ENCODE data around the gene MAPK8IP2.
"Not testable (repeated sequence)": the region's sequence is repeated elsewhere in the genome, so short reads cannot be mapped to it uniquely, and the experiment has no call there.

MAPK8IP2 gene

DNA sequence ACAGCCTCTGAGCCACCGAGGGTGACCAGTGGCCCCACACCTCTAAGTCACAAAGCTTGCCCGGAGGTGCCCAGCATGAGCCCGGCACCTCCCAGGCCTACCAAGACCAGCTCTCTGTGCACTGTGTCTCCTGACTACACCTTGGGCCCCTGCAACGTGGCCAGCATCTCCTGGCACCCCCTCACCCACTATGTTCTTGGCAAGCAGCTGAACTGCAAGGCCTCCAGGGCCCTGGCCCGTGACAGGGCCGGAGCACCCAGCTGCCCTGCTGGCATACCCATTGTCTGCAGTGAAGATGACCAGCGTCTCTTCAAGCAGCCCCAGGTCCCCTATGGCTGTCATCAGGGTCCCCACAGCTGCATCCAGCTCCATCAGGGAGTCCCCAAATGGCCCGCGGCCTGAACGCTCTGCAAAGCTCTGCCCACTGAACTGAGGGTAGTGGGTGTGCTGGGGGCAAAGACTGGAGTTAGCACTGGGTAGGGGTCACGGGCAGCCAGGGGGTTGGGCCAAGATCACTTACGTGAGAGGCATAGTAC, 25.8 kb downstream of the MAPK8IP2 start:
- Histone ChIP-seq H3K36me3 (ENCODE audit: control insufficient read depth, insufficient read depth, low read length) (no peaks in the 10 kb centered on the region), H3K4me1 (ENCODE audit: control insufficient read depth, insufficient read depth, low read length) (peaks cover 7% of the 10 kb centered on the region), H3K4me3 (ENCODE audit: low read length) (no peak overlapping the region), H3K27me3 (ENCODE audit: control insufficient read depth, insufficient read depth, low read length) (no peaks in the 10 kb centered on the region), H3K27ac (ENCODE audit: low read depth, low read length) (no peak overlapping the region), H3K9ac (ENCODE audit: low read length) (no peak overlapping the region)

DNA sequence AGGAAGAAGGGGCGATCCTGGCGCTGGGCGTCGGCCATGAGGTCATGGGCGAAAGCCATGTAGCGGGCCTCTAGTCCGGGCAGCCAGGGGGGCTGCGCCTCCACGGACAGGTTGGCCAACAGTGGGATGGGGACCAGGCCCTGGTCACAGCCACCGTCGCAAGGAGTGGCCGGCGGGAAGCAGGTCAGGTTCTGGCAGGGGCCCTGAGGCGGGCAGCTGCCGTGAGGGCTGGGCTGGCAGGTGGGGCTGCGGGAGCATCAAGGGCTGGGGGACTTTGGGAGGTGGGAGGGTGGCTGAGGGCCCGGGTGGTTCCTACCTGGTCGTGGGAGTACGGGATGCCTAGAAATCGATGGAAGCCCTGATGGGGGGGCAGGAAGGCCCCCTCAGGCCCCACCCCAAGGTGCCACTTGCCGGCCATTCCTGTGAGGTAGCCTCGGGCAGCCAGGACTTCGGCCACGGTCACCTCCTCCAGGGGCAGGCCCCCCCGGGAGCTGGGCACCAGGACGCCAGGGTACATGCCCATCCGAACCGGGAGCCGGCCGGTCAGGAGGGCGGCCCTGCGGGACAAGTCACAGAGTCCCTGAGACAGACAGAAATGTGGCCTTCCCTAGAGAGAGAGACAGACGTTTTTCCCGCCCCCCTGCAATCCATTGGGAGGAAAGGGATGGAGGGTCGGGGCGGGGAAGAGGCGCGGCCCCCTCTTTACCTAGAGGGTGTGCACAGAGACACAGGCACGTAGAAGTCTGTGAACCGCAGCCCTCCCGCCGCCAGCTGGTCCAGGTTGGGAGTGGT, 26.5 kb downstream of the MAPK8IP2 start:
- peaks cover 7% of the 10 kb centered on the region for H3K4me1 ChIP-seq (ENCODE audit: control insufficient read depth, insufficient read depth, low read length)
- no peaks in the 10 kb centered on the region for H3K27me3 ChIP-seq (ENCODE audit: control insufficient read depth, insufficient read depth, low read length)
- H3K9ac ChIP-seq (ENCODE audit: low read length), result peak overlapping the region; percentile 32
- no peaks in the 10 kb centered on the region for H3K36me3 ChIP-seq (ENCODE audit: control insufficient read depth, insufficient read depth, low read length)
- peak overlapping the region; percentile 88 for H3K4me3 ChIP-seq (ENCODE audit: low read length)
- H3K27ac ChIP-seq (ENCODE audit: low read depth, low read length), result peak overlapping the region; percentile 74

DNA sequence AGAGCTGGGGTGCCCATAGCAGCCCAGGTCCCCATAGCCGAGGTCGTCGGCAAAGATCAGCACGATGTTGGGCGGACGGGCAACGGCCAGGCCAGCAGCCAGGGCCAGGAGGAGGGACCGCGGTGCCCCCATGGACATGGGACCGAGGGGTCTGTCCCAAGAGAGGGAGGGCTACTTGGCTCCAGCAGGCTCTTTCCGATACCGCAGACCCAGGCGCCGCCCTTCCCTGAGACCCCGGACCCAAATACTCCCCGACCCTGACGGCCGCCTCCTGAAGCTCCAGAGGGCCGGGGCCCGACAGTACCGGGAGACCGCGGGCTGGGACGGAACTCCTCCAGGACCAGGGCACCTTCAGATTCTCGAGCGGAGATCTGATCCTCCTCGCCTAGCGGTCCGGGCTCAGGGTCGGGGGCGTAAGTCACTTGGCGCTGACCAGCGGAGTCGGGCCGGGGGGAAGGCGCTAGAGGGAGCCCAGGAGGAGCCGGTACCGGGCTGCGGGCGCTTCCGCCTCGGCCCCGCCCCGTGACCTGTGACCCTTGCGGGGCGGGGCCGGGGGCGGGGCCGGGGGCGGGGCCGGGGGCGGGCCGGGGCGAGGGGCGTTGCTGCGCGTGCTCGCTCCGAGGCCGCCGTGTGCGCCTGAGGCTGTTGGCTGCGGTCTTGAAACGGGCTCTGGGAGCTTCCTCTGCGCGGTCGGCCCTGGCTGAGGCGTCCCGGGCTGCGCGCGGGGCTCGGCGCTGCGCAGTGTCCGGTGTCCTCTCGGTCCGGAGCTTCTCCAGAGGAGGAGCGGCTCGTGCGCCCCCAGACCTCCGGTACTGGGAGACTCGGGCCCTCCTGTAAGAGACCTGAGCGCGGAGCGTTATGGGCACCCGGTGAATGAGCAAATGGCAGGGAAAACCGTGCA, 27.3 kb downstream of the MAPK8IP2 start, which contains the start of gene ARSA:
ARSA (minus strand) TSS at position 511 of the 901 bp plus-strand sequence; CDS start at position 138, 373 bp downstream.
- Histone ChIP-seq H3K9ac (ENCODE audit: low read length) (peak within 1 kb of the TSS; percentile 74), H3K27ac (ENCODE audit: low read depth, low read length) (peak within 1 kb of the TSS; percentile 74)

DNA sequence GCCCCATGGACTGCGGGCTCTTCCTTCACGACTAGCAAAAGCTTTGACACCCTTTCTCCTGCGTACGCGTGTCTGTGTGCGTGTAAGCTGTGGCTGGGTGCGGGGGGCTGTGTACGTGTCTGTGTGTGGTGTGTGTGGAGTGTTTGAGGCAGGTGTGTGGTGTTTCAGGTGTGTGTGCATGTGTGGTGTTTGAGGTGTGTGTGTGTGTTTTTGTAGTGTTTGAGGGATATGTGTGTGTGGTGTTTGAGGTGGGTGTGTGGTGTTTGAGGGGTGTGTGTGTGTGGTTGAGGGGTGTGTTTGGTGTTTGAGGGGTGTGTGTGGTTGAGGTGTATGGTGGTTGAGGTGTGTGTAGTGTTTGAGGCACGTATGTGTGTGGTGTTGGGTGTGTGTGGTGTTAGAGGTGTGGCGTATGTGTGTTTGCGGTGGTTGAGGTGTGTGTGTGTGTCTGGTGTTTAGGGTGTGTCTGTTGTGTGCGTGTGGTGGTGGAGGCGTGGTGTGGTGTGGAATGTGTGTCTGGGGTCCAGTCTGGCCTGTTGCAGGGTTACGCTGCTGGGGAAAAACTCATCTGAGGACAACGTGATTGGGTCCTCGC, 28.0 kb downstream of the MAPK8IP2 start:
- H3K27ac ChIP-seq (ENCODE audit: low read depth, low read length), result peak overlapping the region; percentile 28
- H3K9ac ChIP-seq (ENCODE audit: low read length), result peak overlapping the region; percentile 74
- no peaks in the 10 kb centered on the region for H3K36me3 ChIP-seq (ENCODE audit: control insufficient read depth, insufficient read depth, low read length)
- peaks cover 7% of the 10 kb centered on the region for H3K4me1 ChIP-seq (ENCODE audit: control insufficient read depth, insufficient read depth, low read length)
- peak overlapping the region; percentile 90 for H3K4me3 ChIP-seq (ENCODE audit: low read length)
- no peaks in the 10 kb centered on the region for H3K27me3 ChIP-seq (ENCODE audit: control insufficient read depth, insufficient read depth, low read length)

More for the DNA sequence above, 27.3 kb downstream of the MAPK8IP2 start, which contains the start of gene ARSA:
- Histone ChIP-seq H3K27me3 (ENCODE audit: control insufficient read depth, insufficient read depth, low read length) (no peaks in the 10 kb centered on the region), H3K36me3 (ENCODE audit: control insufficient read depth, insufficient read depth, low read length) (no peaks in the 10 kb centered on the region), H3K4me1 (ENCODE audit: control insufficient read depth, insufficient read depth, low read length) (peaks cover 7% of the 10 kb centered on the region), H3K4me3 (ENCODE audit: low read length) (peak within 1 kb of the TSS; percentile 90)

DNA sequence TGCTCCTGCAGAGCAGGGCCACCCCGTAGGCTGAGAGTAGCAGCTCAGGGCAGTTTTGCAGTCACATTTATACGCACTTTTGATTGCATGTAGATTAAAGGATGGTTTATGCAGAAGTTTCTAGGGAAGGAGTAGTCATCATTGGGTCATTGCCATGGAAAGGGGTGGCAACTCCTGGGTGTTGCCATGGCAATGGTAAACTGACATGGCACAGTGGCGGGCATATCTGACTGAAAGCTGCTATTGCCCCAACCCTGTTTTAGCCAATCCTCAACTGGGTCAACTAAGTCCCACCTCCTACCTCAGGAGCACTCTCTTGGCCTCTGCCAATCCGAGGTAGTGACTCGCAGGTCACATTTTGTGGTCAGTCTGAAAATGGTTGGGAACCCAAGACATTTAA, 29.8 kb downstream of the MAPK8IP2 start:
- Histone ChIP-seq H3K36me3 (ENCODE audit: control insufficient read depth, insufficient read depth, low read length) (no peaks in the 10 kb centered on the region), H3K27me3 (ENCODE audit: control insufficient read depth, insufficient read depth, low read length) (no peaks in the 10 kb centered on the region), H3K27ac (ENCODE audit: low read depth, low read length) (no peak overlapping the region), H3K4me3 (ENCODE audit: low read length) (no peak overlapping the region), H3K4me1 (ENCODE audit: control insufficient read depth, insufficient read depth, low read length) (peaks cover 7% of the 10 kb centered on the region), H3K9ac (ENCODE audit: low read length) (no peak overlapping the region)

DNA sequence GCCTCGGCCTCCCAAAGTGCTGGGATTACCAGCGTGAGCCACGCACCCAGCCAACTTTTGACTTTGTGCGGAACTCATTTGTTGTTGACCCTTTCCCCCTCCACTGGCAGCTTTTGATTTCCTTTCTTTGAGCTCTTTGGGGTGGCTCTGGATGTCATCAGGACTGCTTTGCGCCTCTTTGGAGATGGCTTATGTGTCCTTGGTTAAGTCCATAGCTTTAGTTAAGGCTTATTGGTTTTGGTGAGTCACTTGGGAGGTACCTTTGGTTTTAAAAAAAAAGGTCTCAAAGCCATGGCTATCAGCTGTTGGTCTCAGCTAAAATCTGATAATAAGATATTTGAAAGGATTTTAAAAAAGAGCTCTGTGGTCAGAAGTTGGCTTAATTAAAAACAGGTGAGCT, 32.5 kb downstream of the MAPK8IP2 start:
- no peaks in the 10 kb centered on the region for H3K27me3 ChIP-seq (ENCODE audit: control insufficient read depth, insufficient read depth, low read length)
- no peaks in the 10 kb centered on the region for H3K36me3 ChIP-seq (ENCODE audit: control insufficient read depth, insufficient read depth, low read length)
- peaks cover 7% of the 10 kb centered on the region for H3K4me1 ChIP-seq (ENCODE audit: control insufficient read depth, insufficient read depth, low read length)
- H3K4me3 ChIP-seq (ENCODE audit: low read length), result no peak overlapping the region
- no peak overlapping the region for H3K27ac ChIP-seq (ENCODE audit: low read depth, low read length)
- H3K9ac ChIP-seq (ENCODE audit: low read length), result no peak overlapping the region

DNA sequence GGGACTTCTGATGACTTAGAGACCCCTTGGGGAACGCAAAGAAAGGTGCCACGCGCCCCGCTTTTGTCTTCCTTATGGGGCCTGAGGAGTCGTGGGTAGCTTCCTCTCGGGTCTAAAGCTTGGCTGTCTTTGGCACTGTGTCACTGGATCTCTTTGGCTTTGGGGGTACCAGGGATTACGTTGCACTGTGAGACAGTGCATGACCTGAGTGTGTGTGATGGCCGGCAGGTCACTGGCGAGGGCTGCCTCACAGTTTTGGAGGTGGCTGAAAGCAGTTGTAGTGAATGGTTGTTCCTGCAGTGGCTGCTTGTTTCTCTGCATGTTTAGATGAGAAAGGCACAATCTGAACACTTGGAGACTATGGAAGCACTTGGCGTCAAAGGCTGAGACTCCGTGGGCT, 33.2 kb downstream of the MAPK8IP2 start:
- no peak overlapping the region for H3K9ac ChIP-seq (ENCODE audit: low read length)
- H3K27ac ChIP-seq (ENCODE audit: low read depth, low read length), result no peak overlapping the region
- H3K4me1 ChIP-seq (ENCODE audit: control insufficient read depth, insufficient read depth, low read length), result peaks cover 3% of the 10 kb centered on the region
- no peaks in the 10 kb centered on the region for H3K27me3 ChIP-seq (ENCODE audit: control insufficient read depth, insufficient read depth, low read length)
- no peak overlapping the region for H3K4me3 ChIP-seq (ENCODE audit: low read length)
- no peaks in the 10 kb centered on the region for H3K36me3 ChIP-seq (ENCODE audit: control insufficient read depth, insufficient read depth, low read length)

DNA sequence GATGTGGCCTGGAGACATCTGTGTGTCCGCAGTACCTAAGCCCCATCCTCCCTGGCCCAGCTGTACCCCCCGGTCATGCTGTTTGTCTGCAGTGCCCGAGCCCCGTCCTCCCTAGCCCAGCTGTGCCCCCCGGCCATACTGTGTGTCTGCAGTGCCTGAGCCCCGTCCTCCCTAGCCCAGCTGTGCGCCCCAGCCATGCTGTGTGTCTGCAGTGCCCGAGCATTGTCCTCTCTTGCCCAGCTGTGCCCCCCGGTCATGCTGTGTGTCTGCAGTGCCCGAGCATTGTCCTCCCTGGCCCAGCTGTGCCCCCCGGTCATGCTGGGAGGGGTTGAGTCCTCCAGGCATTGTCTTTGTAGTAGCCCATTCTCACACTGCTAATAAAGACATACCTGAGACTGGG, 35.0 kb downstream of the MAPK8IP2 start:
- Histone ChIP-seq H3K4me1 (ENCODE audit: control insufficient read depth, insufficient read depth, low read length) (no peaks in the 10 kb centered on the region), H3K27ac (ENCODE audit: low read depth, low read length) (no peak overlapping the region), H3K4me3 (ENCODE audit: low read length) (no peak overlapping the region), H3K27me3 (ENCODE audit: control insufficient read depth, insufficient read depth, low read length) (no peaks in the 10 kb centered on the region), H3K9ac (ENCODE audit: low read length) (no peak overlapping the region), H3K36me3 (ENCODE audit: control insufficient read depth, insufficient read depth, low read length) (no peaks in the 10 kb centered on the region)

DNA sequence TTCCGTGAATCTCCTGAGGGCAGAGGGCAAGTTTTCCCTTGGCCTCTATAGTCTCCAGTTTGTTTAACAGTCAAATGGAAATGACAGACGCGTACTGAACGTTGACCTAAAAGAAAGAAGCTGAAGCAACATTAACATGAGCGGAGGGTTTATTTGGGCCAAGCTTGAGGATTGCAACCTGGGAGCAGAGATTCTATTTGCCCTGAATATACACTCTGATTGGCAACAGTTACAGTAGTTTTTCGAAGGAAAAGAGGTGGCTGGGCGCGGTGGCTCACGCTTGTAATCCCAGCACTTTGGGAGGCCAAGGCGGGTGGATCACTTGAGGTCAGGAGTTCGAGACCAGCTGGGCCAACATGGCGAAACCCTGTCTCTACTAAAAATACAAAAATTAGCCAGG, 39.7 kb downstream of the MAPK8IP2 start:
- H3K27ac ChIP-seq (ENCODE audit: low read depth, low read length); H3K4me3 ChIP-seq (ENCODE audit: low read length); H3K4me1 ChIP-seq (ENCODE audit: control insufficient read depth, insufficient read depth, low read length); H3K9ac ChIP-seq (ENCODE audit: low read length); H3K36me3 ChIP-seq (ENCODE audit: control insufficient read depth, insufficient read depth, low read length): not testable (repeated sequence)
- peaks cover 12% of the 10 kb centered on the region for H3K27me3 ChIP-seq (ENCODE audit: control insufficient read depth, insufficient read depth, low read length)

DNA sequence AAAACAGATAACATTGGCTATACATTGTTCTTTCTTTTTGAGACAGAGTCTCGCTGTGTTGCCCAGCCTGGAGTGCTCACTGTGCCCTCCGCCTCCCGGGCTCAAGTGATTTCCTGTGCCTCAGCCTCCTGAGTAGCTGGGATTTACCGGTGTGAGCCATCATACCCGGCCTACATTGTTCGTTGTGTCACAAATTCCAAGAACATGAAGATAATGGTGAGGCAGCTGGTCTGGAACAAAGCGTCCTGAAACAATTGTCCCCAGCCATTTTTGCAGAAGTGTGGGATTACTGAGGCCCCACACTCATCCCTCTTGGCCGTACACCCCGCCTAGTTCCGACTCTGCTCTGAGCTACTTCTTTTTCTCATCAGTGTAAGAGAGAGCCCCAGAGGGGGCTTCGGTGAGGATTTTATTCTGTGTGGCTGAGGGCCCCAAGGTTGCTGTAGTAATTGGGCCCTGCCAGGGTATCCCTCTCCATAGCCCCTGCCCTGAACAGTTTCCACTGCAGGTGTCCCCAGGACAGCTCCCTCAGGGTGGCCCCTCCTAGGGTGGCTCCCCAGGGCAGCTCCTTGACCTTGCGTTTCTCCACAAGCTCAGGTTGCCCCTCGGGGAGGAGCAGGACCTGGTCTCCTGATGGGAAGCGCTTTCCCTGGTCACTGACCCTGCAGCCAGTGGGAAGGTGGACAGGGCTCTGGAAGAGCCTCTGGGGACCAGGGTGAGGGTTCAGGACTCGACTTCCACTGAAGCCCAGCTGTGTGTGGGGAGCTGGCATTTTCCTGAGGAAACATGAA, 40.5 kb downstream of the MAPK8IP2 start:
- H3K27ac ChIP-seq (ENCODE audit: low read depth, low read length), result no peak overlapping the region
- no peak overlapping the region for H3K9ac ChIP-seq (ENCODE audit: low read length)
- H3K4me3 ChIP-seq (ENCODE audit: low read length), result no peak overlapping the region

DNA sequence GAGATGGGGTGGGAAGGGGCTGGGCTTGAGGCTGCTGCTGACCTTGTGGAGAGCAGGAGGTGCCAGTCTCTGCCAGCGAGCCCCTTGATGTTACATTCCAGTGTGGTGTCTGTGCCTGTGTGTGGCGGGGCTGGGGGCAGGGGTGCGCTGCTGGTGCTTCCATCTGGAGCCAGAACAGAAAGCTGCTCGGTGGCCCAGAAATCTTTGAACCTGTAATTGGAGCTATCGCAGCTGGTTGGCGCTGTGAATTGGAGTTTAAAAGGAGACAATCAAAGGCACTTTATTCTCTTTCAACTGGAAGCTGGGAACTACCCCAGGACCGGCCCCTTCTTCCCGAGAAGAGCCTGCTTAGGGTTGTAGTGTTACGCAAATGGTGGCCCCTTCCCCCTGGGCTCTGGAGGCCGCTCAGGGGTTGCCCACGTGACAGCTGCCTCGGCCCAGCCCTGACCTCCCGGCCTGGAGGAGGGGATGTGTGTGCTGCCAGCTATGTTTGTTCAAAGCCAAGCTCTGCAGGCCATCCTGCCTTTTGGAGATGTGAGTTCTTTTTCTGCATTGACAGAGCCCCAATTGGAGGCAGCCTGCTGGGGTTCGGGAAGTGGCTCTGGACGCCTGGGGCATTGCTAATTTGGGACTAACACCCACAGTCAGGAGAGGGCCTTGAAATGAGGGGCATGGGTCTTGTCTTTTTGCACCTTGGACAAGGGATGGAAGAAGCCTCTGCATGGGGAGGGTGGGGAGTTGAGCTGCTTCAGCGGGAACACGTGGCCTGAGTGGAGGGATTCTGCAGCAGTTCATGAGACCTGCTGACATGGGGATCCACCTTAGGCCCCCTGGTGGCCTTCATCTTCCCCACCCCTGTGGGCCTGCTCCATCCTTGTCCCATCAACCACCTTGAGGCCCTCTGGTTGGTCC, 41.4 kb downstream of the MAPK8IP2 start:
- H3K4me3 ChIP-seq (ENCODE audit: low read length), result no peak overlapping the region
- H3K9ac ChIP-seq (ENCODE audit: low read length), result no peak overlapping the region
- no peak overlapping the region for H3K27ac ChIP-seq (ENCODE audit: low read depth, low read length)
- no peaks in the 10 kb centered on the region for H3K4me1 ChIP-seq (ENCODE audit: control insufficient read depth, insufficient read depth, low read length)
- no peaks in the 10 kb centered on the region for H3K36me3 ChIP-seq (ENCODE audit: control insufficient read depth, insufficient read depth, low read length)
- H3K27me3 ChIP-seq (ENCODE audit: control insufficient read depth, insufficient read depth, low read length), result peaks cover 12% of the 10 kb centered on the region

More for the DNA sequence above, 40.5 kb downstream of the MAPK8IP2 start:
- Histone ChIP-seq H3K27me3 (ENCODE audit: control insufficient read depth, insufficient read depth, low read length) (peaks cover 12% of the 10 kb centered on the region), H3K36me3 (ENCODE audit: control insufficient read depth, insufficient read depth, low read length) (no peaks in the 10 kb centered on the region), H3K4me1 (ENCODE audit: control insufficient read depth, insufficient read depth, low read length) (no peaks in the 10 kb centered on the region)

Data from rectal smooth muscle tissue (tissue), 1 donor.